HL-60 (cell line): ENCODE measurements around the gene TBC1D22B.

Source experiments
- GABPA ChIP-seq: IDR thresholded peaks from 2 replicates; pipeline ENCODE4 v1.6.1; 2012; ENCODE audit warnings: low read depth
- POLR2AphosphoS5 ChIP-seq: IDR thresholded peaks from 2 replicates; pipeline ENCODE4 v1.6.1; 2012; ENCODE audit warnings: low read depth
- SPI1 ChIP-seq: IDR thresholded peaks from 2 replicates; pipeline ENCODE4 v1.6.1; 2012; ENCODE audit warnings: low read depth, mild to moderate bottlenecking, borderline replicate concordance
- TF ChIP-seq, protein P1 (sequence below): IDR thresholded peaks from one replicate; pipeline ENCODE4 v1.5.1; 2011; ENCODE audit warnings: low read length, control low read depth, inconsistent platforms; ENCODE audit not compliant: insufficient read depth
- TF ChIP-seq, protein P2 (sequence below): IDR thresholded peaks from 2 replicates; pipeline ENCODE4 v1.6.1; 2012; ENCODE audit warnings: low read depth; ENCODE audit not compliant: insufficient replicate concordance

DNA sequence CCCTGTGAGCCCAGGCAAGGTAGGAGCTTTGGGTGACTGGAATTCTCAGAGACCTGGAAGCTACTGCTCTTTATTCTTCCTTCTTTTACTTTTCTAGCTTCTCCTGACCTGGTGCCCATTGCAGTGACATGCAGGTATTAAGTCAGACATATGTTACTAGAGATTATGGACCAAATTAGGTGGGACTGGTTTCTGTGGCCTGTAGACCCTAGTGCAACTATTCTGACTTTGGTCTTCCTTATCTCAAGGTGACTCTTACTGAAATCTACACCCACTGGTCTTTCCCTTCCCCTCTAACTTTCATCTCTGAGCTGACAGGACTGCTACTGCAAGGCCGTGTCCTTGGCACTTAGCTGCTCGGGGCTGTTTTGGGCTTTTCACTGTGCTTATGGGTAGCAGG lies 24.8 kb downstream of the TBC1D22B start:
- TF ChIP-seq, protein P1, sequence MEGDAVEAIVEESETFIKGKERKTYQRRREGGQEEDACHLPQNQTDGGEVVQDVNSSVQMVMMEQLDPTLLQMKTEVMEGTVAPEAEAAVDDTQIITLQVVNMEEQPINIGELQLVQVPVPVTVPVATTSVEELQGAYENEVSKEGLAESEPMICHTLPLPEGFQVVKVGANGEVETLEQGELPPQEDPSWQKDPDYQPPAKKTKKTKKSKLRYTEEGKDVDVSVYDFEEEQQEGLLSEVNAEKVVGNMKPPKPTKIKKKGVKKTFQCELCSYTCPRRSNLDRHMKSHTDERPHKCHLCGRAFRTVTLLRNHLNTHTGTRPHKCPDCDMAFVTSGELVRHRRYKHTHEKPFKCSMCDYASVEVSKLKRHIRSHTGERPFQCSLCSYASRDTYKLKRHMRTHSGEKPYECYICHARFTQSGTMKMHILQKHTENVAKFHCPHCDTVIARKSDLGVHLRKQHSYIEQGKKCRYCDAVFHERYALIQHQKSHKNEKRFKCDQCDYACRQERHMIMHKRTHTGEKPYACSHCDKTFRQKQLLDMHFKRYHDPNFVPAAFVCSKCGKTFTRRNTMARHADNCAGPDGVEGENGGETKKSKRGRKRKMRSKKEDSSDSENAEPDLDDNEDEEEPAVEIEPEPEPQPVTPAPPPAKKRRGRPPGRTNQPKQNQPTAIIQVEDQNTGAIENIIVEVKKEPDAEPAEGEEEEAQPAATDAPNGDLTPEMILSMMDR: no peak
- TF ChIP-seq, protein P2, sequence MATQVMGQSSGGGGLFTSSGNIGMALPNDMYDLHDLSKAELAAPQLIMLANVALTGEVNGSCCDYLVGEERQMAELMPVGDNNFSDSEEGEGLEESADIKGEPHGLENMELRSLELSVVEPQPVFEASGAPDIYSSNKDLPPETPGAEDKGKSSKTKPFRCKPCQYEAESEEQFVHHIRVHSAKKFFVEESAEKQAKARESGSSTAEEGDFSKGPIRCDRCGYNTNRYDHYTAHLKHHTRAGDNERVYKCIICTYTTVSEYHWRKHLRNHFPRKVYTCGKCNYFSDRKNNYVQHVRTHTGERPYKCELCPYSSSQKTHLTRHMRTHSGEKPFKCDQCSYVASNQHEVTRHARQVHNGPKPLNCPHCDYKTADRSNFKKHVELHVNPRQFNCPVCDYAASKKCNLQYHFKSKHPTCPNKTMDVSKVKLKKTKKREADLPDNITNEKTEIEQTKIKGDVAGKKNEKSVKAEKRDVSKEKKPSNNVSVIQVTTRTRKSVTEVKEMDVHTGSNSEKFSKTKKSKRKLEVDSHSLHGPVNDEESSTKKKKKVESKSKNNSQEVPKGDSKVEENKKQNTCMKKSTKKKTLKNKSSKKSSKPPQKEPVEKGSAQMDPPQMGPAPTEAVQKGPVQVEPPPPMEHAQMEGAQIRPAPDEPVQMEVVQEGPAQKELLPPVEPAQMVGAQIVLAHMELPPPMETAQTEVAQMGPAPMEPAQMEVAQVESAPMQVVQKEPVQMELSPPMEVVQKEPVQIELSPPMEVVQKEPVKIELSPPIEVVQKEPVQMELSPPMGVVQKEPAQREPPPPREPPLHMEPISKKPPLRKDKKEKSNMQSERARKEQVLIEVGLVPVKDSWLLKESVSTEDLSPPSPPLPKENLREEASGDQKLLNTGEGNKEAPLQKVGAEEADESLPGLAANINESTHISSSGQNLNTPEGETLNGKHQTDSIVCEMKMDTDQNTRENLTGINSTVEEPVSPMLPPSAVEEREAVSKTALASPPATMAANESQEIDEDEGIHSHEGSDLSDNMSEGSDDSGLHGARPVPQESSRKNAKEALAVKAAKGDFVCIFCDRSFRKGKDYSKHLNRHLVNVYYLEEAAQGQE: no peak
- TF ChIP-seq POLR2AphosphoS5: no peak
- no peak for TF ChIP-seq GABPA
- TF ChIP-seq SPI1: no peak
